Endothelial cell of hepatic sinusoid (primary cell): ENCODE measurements around the gene HPS4.

Experiments
- in situ Hi-C: cut with HindIII; loops from 2 replicates; pipeline ENCODE4 v1.10.0; 2017; ENCODE audit warnings: low sequenced_read_pairs

HPS4 gene

GRCh38 chr22:26470807-26471206, 12.8 kb downstream of the HPS4 start:
- in situ Hi-C loops = no loop called here

GRCh38 chr22:26466196-26466595, 17.4 kb downstream of the HPS4 start:
- in situ Hi-C loops = loop anchor here (10.0 kb wide), 1 partner anchor 71 kb away; no protein-coding TSS in a partner anchor

- in situ Hi-C loops = loop anchor here (10.0 kb wide), 1 partner anchor 70 kb away; no protein-coding TSS in a partner anchor
Measured at GRCh38 chr22:26464312-26464711, 19.3 kb downstream of the HPS4 start.

GRCh38 chr22:26463688-26464087, 19.9 kb downstream of the HPS4 start:
- in situ Hi-C loops = loop anchor here (10.0 kb wide), 1 partner anchor 69 kb away; no protein-coding TSS in a partner anchor

- in situ Hi-C loops = loop anchor here (10.0 kb wide), 1 partner anchor 68 kb away; no protein-coding TSS in a partner anchor
Measured at GRCh38 chr22:26463101-26463661, 20.4 kb downstream of the HPS4 start.

GRCh38 chr22:26462641-26463040, 20.9 kb downstream of the HPS4 start:
- in situ Hi-C loops = loop anchor here (10.0 kb wide), 1 partner anchor 68 kb away; no protein-coding TSS in a partner anchor

- in situ Hi-C loops = loop anchor here (10.0 kb wide), 1 partner anchor 67 kb away; no protein-coding TSS in a partner anchor
Measured at GRCh38 chr22:26462051-26462450, 21.5 kb downstream of the HPS4 start.

- in situ Hi-C loops = loop anchor here (10.0 kb wide), 1 partner anchor 66 kb away; no protein-coding TSS in a partner anchor
Measured at GRCh38 chr22:26461188-26461810, 22.3 kb downstream of the HPS4 start.

- in situ Hi-C loops = loop anchor here (10.0 kb wide), 1 partner anchor 65 kb away; no protein-coding TSS in a partner anchor
Measured at GRCh38 chr22:26460202-26460601, 23.4 kb downstream of the HPS4 start.

- in situ Hi-C loops = no loop called here
Measured at GRCh38 chr22:26457661-26458272, 25.8 kb downstream of the HPS4 start.

- in situ Hi-C loops = loop anchor here (5.0 kb wide), 1 partner anchor 37 kb away; no protein-coding TSS in a partner anchor
Measured at GRCh38 chr22:26453812-26454500, 29.6 kb downstream of the HPS4 start.

GRCh38 chr22:26453216-26453615, 30.4 kb downstream of the HPS4 start:
- in situ Hi-C loops = loop anchor here (5.0 kb wide), 1 partner anchor 36 kb away; no protein-coding TSS in a partner anchor

- in situ Hi-C loops = loop anchor here (5.0 kb wide), 1 partner anchor 35 kb away; no protein-coding TSS in a partner anchor
Measured at GRCh38 chr22:26452236-26453016, 31.2 kb downstream of the HPS4 start.

GRCh38 chr22:26450453-26451185, 33.0 kb downstream of the HPS4 start:
- in situ Hi-C loops = loop anchor here (5.0 kb wide), 1 partner anchor 33 kb away; no protein-coding TSS in a partner anchor

GRCh38 chr22:26448941-26449340, 34.6 kb downstream of the HPS4 start:
- in situ Hi-C loops = no loop called here

GRCh38 chr22:26448334-26448733, 35.2 kb downstream of the HPS4 start:
- in situ Hi-C loops = no loop called here

GRCh38 chr22:26447584-26448329, 35.8 kb downstream of the HPS4 start:
- in situ Hi-C loops = no loop called here

GRCh38 chr22:26446808-26447515, 36.6 kb downstream of the HPS4 start:
- in situ Hi-C loops = no loop called here
